Psoas muscle (tissue), 8 donors: ENCODE results near the gene NEK9. TPM values are rescaled to one million over a fixed set of nuclear protein-coding genes. Genes with fewer than 3 reads are reported as not detected.

Experiments
- ATAC-seq, 4 donors: fragments of 200-7000 bp; cut with Tn5 transposase; one replicate each; pipeline ENCODE4 v1.9.1; 2020; ENCODE audit warnings: moderate library complexity in 3 of 4, mild to moderate bottlenecking in 2 of 4
- DNase-seq, 2 donors: peaks; one replicate each; pipeline ENCODE4 v3.0.0-alpha.2; 2020
- H3K27ac ChIP-seq: fragments of 200-600 bp; one replicate; pipeline ENCODE4 v1.8.0; 2022
- H3K27me3 ChIP-seq, 3 donors: fragments of 200-600 bp in 1 of 3; one replicate each; pipeline versions ENCODE4 v1.6.1 to v1.8.0; 2013 to 2022; ENCODE audit warnings: low read length in 2 of 3, mild to moderate bottlenecking in 2 of 3, moderate library complexity in 1 of 3; ENCODE audit not compliant: insufficient read depth in 3 of 3
- H3K36me3 ChIP-seq, 2 donors: fragments of 200-600 bp in 1 of 2; one replicate each; pipeline versions ENCODE4 v1.6.1 to v1.8.0; 2013 to 2022; ENCODE audit warnings: low read depth in 1 of 2, mild to moderate bottlenecking in 1 of 2, moderate library complexity in 1 of 2; ENCODE audit not compliant: insufficient read depth in 1 of 2
- H3K4me1 ChIP-seq: fragments of 200-600 bp; one replicate; pipeline ENCODE4 v1.8.0; 2022
- H3K4me3 ChIP-seq: fragments of 200-600 bp; one replicate; pipeline ENCODE4 v1.8.0; 2022; ENCODE audit warnings: mild to moderate bottlenecking
- H3K9me3 ChIP-seq: fragments of 200-600 bp; one replicate; pipeline ENCODE4 v1.8.0; 2022
- WGBS, 3 donors: extraction: QIAGEN DNeasy Blood & Tissue Kit; methylation state at CpG; one replicate each; pipeline versions ENCODE4 v1.1.6 to v1.1.7; 2013; 5-methylcytosine and 5-hydroxymethylcytosine counted together
- intact Hi-C, 2 donors: fragments of 100-400 bp; cut with DNase I; formaldehyde crosslinking; loops; one replicate each; pipeline versions ENCODE4 v1.11.0 to v1.14.2; 2022
- polyA plus RNA-seq, 3 donors: library from polyadenylated mRNA; stranded (reverse); fragments of 200-250 nt; gene quantifications; one replicate each; pipeline ENCODE4 v1.2.3, GENCODE V29; 2013
- total RNA-seq, 4 donors: library from RNA; stranded (reverse); fragmentation: NEBNext Ultra II Directional in 2 of 4; extraction: Animal tissue kit (Norgen Biotek cat#: 25700) in 2 of 4; gene quantifications; one replicate each; pipeline versions ENCODE4 v1.2.1 to v1.2.4, GENCODE V29; 2021 to 2023
- TF ChIP-seq, protein P1 (sequence below): fragments of 200-600 bp; IDR thresholded peaks from one replicate; pipeline ENCODE4 v1.8.0; 2022; ENCODE audit warnings: antibody characterized with exemption
- donor health status: healthy with polysubstance abuse.
- donor health status: DM: no; HTN: no; CAD: no; lungs with moderate emphysema.
- donor health status: Bipolar disorder and iron deficiency.
- donor health status: healthy.
- donor health status: DM: yes; HTN: yes; CAD: no.
- donor health status: DM: no; HTN: no; CAD: no.
- donor health status: DM: no; HTN: no; CAD: no.
- donor health status: DM: yes; HTN: yes; CAD: no.

The NEK9 gene
- total and polyA plus RNA-seq, 7 donors: 17.9 to 116 (median 69.1) TPM

DNA sequence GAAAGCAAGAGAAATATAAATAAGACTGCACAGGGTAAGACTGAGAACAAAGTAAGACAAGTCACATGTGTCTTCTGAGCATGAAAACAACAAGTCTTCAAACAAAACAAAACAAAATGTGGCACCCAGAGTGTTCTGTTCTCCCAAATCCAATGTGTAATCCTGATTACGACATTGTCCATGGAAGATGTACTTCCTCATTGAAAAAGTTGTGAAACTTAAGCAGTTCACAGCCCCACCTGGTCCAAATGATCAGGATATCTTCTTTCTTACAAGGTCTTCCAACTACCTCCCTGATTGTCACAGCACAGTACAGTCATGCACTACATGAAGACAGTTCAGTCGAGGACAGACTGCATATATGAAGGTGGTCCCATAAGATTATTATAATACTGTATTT, 23.3 kb upstream of the NEK9 start:
- 30 to 61% (median 43%) methylated on average over 2 of the region's 2 CpGs for WGBS, 3 donors
- peak overlapping the region; percentile 66 for H3K27ac ChIP-seq
- peaks cover 26% of the 10 kb centered on the region for H3K4me1 ChIP-seq
- TF ChIP-seq, protein P1, sequence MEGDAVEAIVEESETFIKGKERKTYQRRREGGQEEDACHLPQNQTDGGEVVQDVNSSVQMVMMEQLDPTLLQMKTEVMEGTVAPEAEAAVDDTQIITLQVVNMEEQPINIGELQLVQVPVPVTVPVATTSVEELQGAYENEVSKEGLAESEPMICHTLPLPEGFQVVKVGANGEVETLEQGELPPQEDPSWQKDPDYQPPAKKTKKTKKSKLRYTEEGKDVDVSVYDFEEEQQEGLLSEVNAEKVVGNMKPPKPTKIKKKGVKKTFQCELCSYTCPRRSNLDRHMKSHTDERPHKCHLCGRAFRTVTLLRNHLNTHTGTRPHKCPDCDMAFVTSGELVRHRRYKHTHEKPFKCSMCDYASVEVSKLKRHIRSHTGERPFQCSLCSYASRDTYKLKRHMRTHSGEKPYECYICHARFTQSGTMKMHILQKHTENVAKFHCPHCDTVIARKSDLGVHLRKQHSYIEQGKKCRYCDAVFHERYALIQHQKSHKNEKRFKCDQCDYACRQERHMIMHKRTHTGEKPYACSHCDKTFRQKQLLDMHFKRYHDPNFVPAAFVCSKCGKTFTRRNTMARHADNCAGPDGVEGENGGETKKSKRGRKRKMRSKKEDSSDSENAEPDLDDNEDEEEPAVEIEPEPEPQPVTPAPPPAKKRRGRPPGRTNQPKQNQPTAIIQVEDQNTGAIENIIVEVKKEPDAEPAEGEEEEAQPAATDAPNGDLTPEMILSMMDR: no peak
- no peak overlapping the region for H3K4me3 ChIP-seq
- no peaks in the 10 kb centered on the region for H3K27me3 ChIP-seq
- H3K9me3 ChIP-seq: no peaks in the 10 kb centered on the region
- intact Hi-C loops: no loop called here
- H3K36me3 ChIP-seq: peaks cover 0 to 29% of the 10 kb centered on the region in 2 donors
- DNase-seq (no peak), ATAC-seq (peak; percentile 73 to 90 (median 88))

DNA sequence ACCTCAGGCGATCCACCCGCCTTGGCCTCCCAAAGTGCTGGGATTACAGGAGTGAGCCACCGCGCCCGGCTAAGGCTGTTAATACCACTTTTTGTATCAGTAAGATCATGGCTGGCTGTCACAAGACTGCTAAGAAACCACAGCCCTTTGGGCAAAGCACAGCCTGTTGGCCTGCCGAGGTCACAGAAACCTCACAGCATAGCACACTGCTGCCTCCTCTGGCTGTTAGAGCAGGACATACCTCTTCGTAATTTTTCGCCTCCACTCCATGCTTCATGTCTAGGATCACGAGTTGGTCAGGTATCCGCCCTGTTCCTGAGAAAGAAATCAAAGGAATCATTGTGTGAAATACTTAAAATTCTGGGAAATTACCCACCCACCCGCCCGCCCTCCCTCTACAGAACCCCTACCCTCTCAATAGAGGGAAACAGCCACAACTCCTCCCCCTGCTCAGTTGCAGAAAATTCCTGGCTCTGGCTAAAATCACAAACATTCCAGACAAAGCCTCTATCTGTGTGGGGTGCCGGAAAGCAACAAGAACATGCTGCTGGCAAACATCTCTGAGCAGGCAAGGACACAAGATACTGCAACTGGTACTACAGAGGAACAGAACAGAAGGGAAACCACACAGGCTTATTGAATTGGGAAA, 20.7 kb upstream of the NEK9 start:
- DNase-seq (peak; percentile 56 to 76), ATAC-seq (peak; percentile 50 to 72 (median 65))
- H3K36me3 ChIP-seq: peaks cover 0 to 39% of the 10 kb centered on the region in 2 donors
- TF ChIP-seq, protein P1: peak; percentile 27
- intact Hi-C loops: loop anchor here in 1 of 2 donors (5.0 kb wide), 1 partner anchor 85 kb away; no protein-coding TSS in a partner anchor
- no peak overlapping the region for H3K4me3 ChIP-seq
- H3K27me3 ChIP-seq: no peaks in the 10 kb centered on the region
- 53 to 63% (median 55%) methylated on average over 13 of the region's 13 CpGs for WGBS, 3 donors
- H3K27ac ChIP-seq: peak overlapping the region; percentile 37
- H3K9me3 ChIP-seq: no peaks in the 10 kb centered on the region
- peaks cover 38% of the 10 kb centered on the region for H3K4me1 ChIP-seq

DNA sequence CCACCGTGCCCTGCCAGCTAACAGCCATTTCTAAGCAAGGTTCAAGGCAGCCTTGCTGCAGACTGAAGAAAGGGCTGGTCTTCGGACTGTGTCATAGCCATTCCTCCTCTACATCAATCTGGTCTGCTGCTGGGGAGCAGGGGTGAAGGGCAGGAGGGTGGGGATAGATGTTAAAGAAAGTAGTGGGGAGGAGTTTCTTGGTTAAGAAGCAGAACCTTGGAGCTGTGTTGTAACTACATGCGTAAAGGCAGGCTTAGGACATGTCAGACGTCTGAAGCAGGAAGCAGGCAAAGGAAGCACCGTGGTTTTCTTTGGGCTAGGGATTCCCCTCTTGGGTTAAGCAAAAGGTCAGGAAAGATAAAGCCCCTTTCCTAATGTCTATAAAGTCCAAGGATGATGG, 18.1 kb upstream of the NEK9 start:
- peaks cover 0 to 24% of the 10 kb centered on the region in 2 donors for H3K36me3 ChIP-seq
- no peaks in the 10 kb centered on the region for H3K9me3 ChIP-seq
- H3K27ac ChIP-seq: no peak overlapping the region
- ATAC-seq (peak in 2 of 4 donors; percentile 8 to 13), DNase-seq (no peak)
- no peak overlapping the region for H3K4me3 ChIP-seq
- H3K27me3 ChIP-seq: no peaks in the 10 kb centered on the region
- TF ChIP-seq, protein P1: no peak
- peaks cover 39% of the 10 kb centered on the region for H3K4me1 ChIP-seq
- WGBS, 3 donors: 77 to 82% (median 81%) methylated on average over 5 of the region's 5 CpGs
- intact Hi-C loops: loop anchor here in 1 of 2 donors (5.0 kb wide), 1 partner anchor 87 kb away; no protein-coding TSS in a partner anchor

DNA sequence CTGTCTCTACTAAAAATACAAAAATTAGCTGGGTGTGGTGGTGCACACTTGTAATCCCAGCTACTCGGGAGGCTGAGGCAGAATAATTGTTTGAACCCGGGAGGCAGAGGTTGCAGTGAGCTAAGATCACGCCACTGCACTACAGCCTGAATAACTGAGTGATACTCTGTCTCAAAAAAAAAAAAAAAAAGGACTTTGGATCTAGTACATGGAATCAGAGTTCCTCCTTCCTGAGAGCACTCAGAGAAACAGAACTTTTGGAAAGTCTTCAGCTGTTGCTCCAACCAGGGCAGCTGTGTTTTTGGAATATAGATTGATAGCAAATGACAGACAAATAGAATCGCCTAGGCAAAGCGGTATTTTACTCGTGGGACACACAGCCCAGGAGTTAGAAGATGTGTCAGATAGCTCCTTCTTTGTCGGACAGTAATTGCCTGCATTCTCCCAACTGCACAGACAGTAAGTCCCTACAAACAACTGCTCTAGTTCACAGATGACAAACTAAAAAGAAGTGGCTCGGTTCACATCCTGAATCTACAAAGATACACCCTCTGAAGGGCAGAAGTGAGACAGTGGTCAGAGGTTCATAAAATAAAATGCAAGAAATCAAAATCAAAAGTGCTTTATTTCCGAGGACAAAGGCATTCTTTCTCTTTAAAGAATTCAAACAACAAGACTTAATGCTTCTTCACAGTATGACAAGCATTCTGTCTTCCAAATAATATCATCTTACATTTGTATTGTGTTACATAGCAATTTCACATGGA, 17.1 kb upstream of the NEK9 start:
- no peaks in the 10 kb centered on the region for H3K9me3 ChIP-seq
- H3K4me3 ChIP-seq: no peak overlapping the region
- 46 to 58% (median 47%) methylated on average over 9 of the region's 9 CpGs for WGBS, 3 donors
- ATAC-seq (no peak), DNase-seq (no peak)
- intact Hi-C loops: no loop called here
- H3K36me3 ChIP-seq: peaks cover 0 to 20% of the 10 kb centered on the region in 2 donors
- peak overlapping the region; percentile 26 for H3K27ac ChIP-seq
- peaks cover 33% of the 10 kb centered on the region for H3K4me1 ChIP-seq
- no peaks in the 10 kb centered on the region for H3K27me3 ChIP-seq
- TF ChIP-seq, protein P1: no peak
